Pulmonary artery endothelial cell (primary cell): ENCODE results near the gene ZCCHC8. TPM values are rescaled to one million over a fixed set of nuclear protein-coding genes. Genes with fewer than 3 reads are reported as not detected.

Experiments
- DNase-seq: peaks from one replicate; pipeline ENCODE4 v3.0.0-alpha.2; 2011; ENCODE audit warnings: low read depth, low spot score
- total RNA-seq: library from RNA; depleted of rRNA; stranded (reverse); fragments of >200 nt; gene quantifications from 2 replicates; pipeline ENCODE4 v1.2.3, GENCODE V29; 2014

Gene ZCCHC8
- 11.3 and 17.2 TPM in 2 replicates for total RNA-seq

GRCh38 chr12:122500685-122501488 lies at the start of gene ZCCHC8:
ZCCHC8 (minus strand) TSS chr12:122500932; CDS start chr12:122500840, 92 bp downstream.
- peak; percentile 90 for DNase-seq

GRCh38 chr12:122547330-122547729 lies 46.6 kb upstream of the ZCCHC8 start:
- no peak for DNase-seq

GRCh38 chr12:122545855-122546254 lies 45.1 kb upstream of the ZCCHC8 start:
- DNase-seq: no peak

- no peak for DNase-seq
These were observed 43.8 kb upstream of the ZCCHC8 start for GRCh38 chr12:122544537-122544936.

GRCh38 chr12:122538496-122538895 lies 37.8 kb upstream of the ZCCHC8 start:
- DNase-seq: no peak

GRCh38 chr12:122537021-122537420 lies 36.3 kb upstream of the ZCCHC8 start:
- DNase-seq: no peak

- DNase-seq: no peak
These were observed 33.1 kb upstream of the ZCCHC8 start for GRCh38 chr12:122533856-122534255.

- DNase-seq: no peak
These were observed 28.3 kb upstream of the ZCCHC8 start for GRCh38 chr12:122528992-122529391.

GRCh38 chr12:122528582-122528981 lies 27.9 kb upstream of the ZCCHC8 start:
- DNase-seq: no peak

GRCh38 chr12:122527478-122527944 lies 26.8 kb upstream of the ZCCHC8 start:
- DNase-seq: no peak

GRCh38 chr12:122526683-122527477 lies 26.1 kb upstream of the ZCCHC8 start, which contains the start of the genes KNTC1 and RSRC2:
KNTC1 (plus strand) TSS chr12:122527249; CDS start chr12:122530064, 2,815 bp downstream.
RSRC2 (minus strand) TSS chr12:122526936; CDS start chr12:122526853, 83 bp downstream.
- peak; percentile 98 for DNase-seq

- no peak for DNase-seq
These were observed 23.4 kb upstream of the ZCCHC8 start for GRCh38 chr12:122523846-122524718.

- DNase-seq: no peak
These were observed 22.5 kb upstream of the ZCCHC8 start for GRCh38 chr12:122523280-122523679.

GRCh38 chr12:122520676-122521075 lies 19.9 kb upstream of the ZCCHC8 start:
- DNase-seq: no peak

- DNase-seq: no peak
These were observed 18.7 kb upstream of the ZCCHC8 start for GRCh38 chr12:122519418-122519817.

GRCh38 chr12:122518908-122519307 lies 18.2 kb upstream of the ZCCHC8 start:
- DNase-seq: no peak

- DNase-seq: no peak
These were observed 17.1 kb upstream of the ZCCHC8 start for GRCh38 chr12:122517877-122518276.

- DNase-seq: no peak
These were observed 16.0 kb upstream of the ZCCHC8 start for GRCh38 chr12:122516544-122517361.

GRCh38 chr12:122515275-122515674 lies 14.5 kb upstream of the ZCCHC8 start:
- DNase-seq: no peak

- no peak for DNase-seq
These were observed 12.9 kb upstream of the ZCCHC8 start for GRCh38 chr12:122513660-122514059.
